K562 (cell line): Measurements from ENCODE around the gene TMEM63C. TPM values are rescaled to one million over a fixed set of nuclear protein-coding genes. Genes with fewer than 3 reads are reported as not detected.

Experiments
- ATAC-seq: fragments of 200-7000 bp; cut with Tn5 transposase; 3 replicates; pipeline ENCODE4 v1.9.1; 2020; ENCODE audit warnings: moderate library complexity
- BruUV-seq: library from RNA; stranded (reverse); fragments of 400-500 nt; replicated peaks from 2 replicates; lab custom pipeline; 2021; lab: Mats Ljungman, UMichigan
- CTCF ChIA-PET: fragments of 300-600 bp; formaldehyde crosslinking; extraction: SDS; loops from one replicate; lab custom pipeline; 2021; ENCODE audit warnings: low intra/inter-chr PET ratio; lab: Yijun Ruan, JAX
- POLR2A ChIA-PET: fragments of 300-600, 350-650 bp; sonication (Branson Sonifier 250); formaldehyde crosslinking; extraction: SDS; loops from one replicate; lab custom pipeline; 2021; ENCODE audit warnings: antibody characterized with exemption, inconsistent platforms; lab: Yijun Ruan, JAX
- DNase-seq, 4 experiments: peaks; one replicate each; pipeline versions ENCODE4 v3.0.0 to v3.0.0-alpha.2; 2011 to 2018; ENCODE audit warnings: low spot score in 3 of 4, mixed read lengths in 3 of 4; ENCODE audit errors: extremely low read depth in 1 of 4
- FAIRE-seq: peaks from 2 replicates; lab custom pipeline; 2011; peaks lifted over from hg19 to GRCh38; lab: Jason Lieb, UNC
- H2AFZ ChIP-seq: 2 replicates; pipeline ENCODE4 v1.6.0; 2011; ENCODE audit warnings: low read depth, low read length, control low read depth, inconsistent platforms
- H3K27ac ChIP-seq: fragments of 200-600 bp; 3 replicates; pipeline ENCODE4 v1.8.0; 2011; ENCODE audit warnings: low read depth, mild to moderate bottlenecking, control low read depth, inconsistent platforms, low read length, moderate library complexity, mixed read lengths; ENCODE audit errors: extremely low read depth
- H3K27me3 ChIP-seq, 2 experiments: fragments of 300-600 bp in 1 of 2; 2 replicates in 1 of 2; 3 replicates in 1 of 2; pipeline versions ENCODE4 v1.6.0 to v1.8.0; 2011; ENCODE audit warnings: inconsistent platforms in 2 of 2, low read length in 2 of 2, mild to moderate bottlenecking in 1 of 2, mixed read lengths in 1 of 2, moderate library complexity in 1 of 2; ENCODE audit not compliant: control insufficient read depth in 2 of 2, insufficient read depth in 2 of 2
- H3K36me3 ChIP-seq: fragments of 300-600 bp; 3 replicates; pipeline ENCODE4 v1.8.0; 2011; ENCODE audit warnings: mild to moderate bottlenecking, low read length, inconsistent platforms; ENCODE audit not compliant: control insufficient read depth, insufficient read depth
- H3K4me1 ChIP-seq, 2 experiments: fragments of 200-600 bp in 1 of 2; replicated peaks in 1 of 2; 2 replicates in 1 of 2; 3 replicates in 1 of 2; pipeline versions ENCODE4 v1.5.1 to v1.8.0; 2011; ENCODE audit warnings: inconsistent platforms in 2 of 2, low read length in 2 of 2, mild to moderate bottlenecking in 1 of 2, mixed read lengths in 1 of 2, moderate library complexity in 1 of 2; ENCODE audit not compliant: control insufficient read depth in 2 of 2, insufficient read depth in 2 of 2
- H3K4me2 ChIP-seq: 2 replicates; pipeline ENCODE4 v1.6.1; 2011; ENCODE audit warnings: low read length, control low read depth, inconsistent platforms, mixed read lengths; ENCODE audit not compliant: insufficient read depth
- H3K4me3 ChIP-seq: fragments of 200-600 bp; sonication (generic), shearing (Covaris generic); 2 replicates; pipeline ENCODE4 v1.5.1; 2016; ENCODE audit warnings: control low read depth, inconsistent platforms
- H3K79me2 ChIP-seq: fragments of 200-600 bp; 3 replicates; pipeline ENCODE4 v1.8.0; 2011; ENCODE audit warnings: low read length, inconsistent platforms; ENCODE audit not compliant: control insufficient read depth, insufficient read depth
- H3K9ac ChIP-seq, 2 experiments: 2 replicates each; pipeline versions ENCODE4 v1.6.0 to v1.6.1; 2011; ENCODE audit warnings: low read depth in 2 of 2, low read length in 2 of 2, control low read depth in 1 of 2, inconsistent platforms in 1 of 2, mild to moderate bottlenecking in 1 of 2, mixed read lengths in 1 of 2; ENCODE audit not compliant: insufficient read depth in 1 of 2
- H3K9me1 ChIP-seq: one replicate; pipeline ENCODE4 v1.6.0; 2011; ENCODE audit warnings: inconsistent platforms, mild to moderate bottlenecking, low read length, moderate library complexity; ENCODE audit not compliant: control insufficient read depth, insufficient read depth
- H3K9me3 ChIP-seq: replicated peaks from 2 replicates; pipeline ENCODE4 v1.5.1; 2011; ENCODE audit warnings: low read depth, low read length, inconsistent platforms; ENCODE audit not compliant: control insufficient read depth, insufficient read depth
- H4K20me1 ChIP-seq: replicated peaks from 2 replicates; pipeline ENCODE4 v1.6.1; 2011; ENCODE audit warnings: low read length, inconsistent platforms, mixed read lengths; ENCODE audit not compliant: control insufficient read depth, insufficient read depth
- ATF4 ChIP-seq: fragments of 450-650 bp; formaldehyde crosslinking; IDR thresholded peaks from 2 replicates; pipeline ENCODE4 v1.4.0; 2022; ENCODE audit warnings: mild to moderate bottlenecking, moderate library complexity
- CREB3L1 ChIP-seq: fragments of 450-650 bp; IDR thresholded peaks from 2 replicates; pipeline ENCODE4 v1.6.1; 2014; ENCODE audit warnings: low read depth, mild to moderate bottlenecking, moderate library complexity, borderline replicate concordance
- DIDO1 ChIP-seq: fragments of 450-650 bp; IDR thresholded peaks from 2 replicates; pipeline ENCODE4 v1.6.1; 2016; ENCODE audit warnings: low read depth, missing biosample characterization, missing genetic modification characterization
- GTF2F1 ChIP-seq: IDR thresholded peaks from 2 replicates; pipeline ENCODE4 v1.6.1; 2011; ENCODE audit warnings: low read depth, low read length, improper control_type of control experiment
- HNRNPL ChIP-seq: fragments of 200-400 bp; formaldehyde crosslinking; IDR thresholded peaks from 2 replicates; pipeline ENCODE4 v1.6.1; 2017; ENCODE audit warnings: low read depth, mild to moderate bottlenecking, low read length
- IRF1 ChIP-seq: sonication (generic); formaldehyde crosslinking; IDR thresholded peaks from 2 replicates; pipeline ENCODE4 v1.8.0; 2022; ENCODE audit warnings: missing genetic modification reagents, mild to moderate bottlenecking, borderline replicate concordance
- MAX ChIP-seq: sonication (generic); formaldehyde crosslinking; IDR thresholded peaks from 2 replicates; pipeline ENCODE4 v1.9.0; 2022; ENCODE audit warnings: mild to moderate bottlenecking, missing genetic modification reagents
- MECOM ChIP-seq: fragments of 250-450 bp; sonication (Bioruptor Pico); IDR thresholded peaks from 2 replicates; pipeline ENCODE4 v1.8.0; 2022; ENCODE audit warnings: inconsistent platforms
- NBN ChIP-seq: fragments of 450-650 bp; IDR thresholded peaks from 2 replicates; pipeline ENCODE4 v1.6.1; 2016; ENCODE audit warnings: low read depth, mild to moderate bottlenecking
- NCOA4 ChIP-seq: fragments of 450-650 bp; IDR thresholded peaks from 2 replicates; pipeline ENCODE4 v1.6.1; 2018; ENCODE audit warnings: mild to moderate bottlenecking; ENCODE audit not compliant: partially characterized antibody
- PHB2 ChIP-seq: fragments of 450-650 bp; IDR thresholded peaks from 2 replicates; pipeline ENCODE4 v1.6.1; 2017; ENCODE audit warnings: low read depth
- SAP30 ChIP-seq: fragments of 200-600 bp; sonication (generic); IDR thresholded peaks from 2 replicates; pipeline ENCODE4 v1.6.1; 2012; ENCODE audit warnings: borderline replicate concordance, low read depth, mild to moderate bottlenecking, moderate library complexity, low read length, control low read depth, inconsistent platforms; ENCODE audit not compliant: insufficient read depth, poor library complexity, severe bottlenecking
- STAG1 ChIP-seq: sonication (generic); formaldehyde crosslinking; IDR thresholded peaks from 2 replicates; pipeline ENCODE4 v1.5.0; 2020; ENCODE audit warnings: missing genetic modification reagents, borderline replicate concordance
- ZFP30 ChIP-seq: fragments of 250-450 bp; sonication (Bioruptor Pico); IDR thresholded peaks from 2 replicates; pipeline ENCODE4 v1.8.0; 2022; ENCODE audit warnings: moderate library complexity, mild to moderate bottlenecking, inconsistent platforms, borderline replicate concordance
- ZNF232 ChIP-seq: sonication (generic); formaldehyde crosslinking; IDR thresholded peaks from 2 replicates; pipeline ENCODE4 v1.8.0; 2022; ENCODE audit warnings: mild to moderate bottlenecking, missing genetic modification reagents
- ZNF280A ChIP-seq: fragments of 450-650 bp; IDR thresholded peaks from 2 replicates; pipeline ENCODE4 v1.6.1; 2018; ENCODE audit warnings: mild to moderate bottlenecking, low read depth; ENCODE audit not compliant: partially characterized antibody
- ZNF696 ChIP-seq: fragments of 250-450 bp; sonication (Bioruptor Pico); conservative IDR thresholded peaks from 2 replicates; pipeline ENCODE4 v1.4.0; 2020; ENCODE audit warnings: mild to moderate bottlenecking, moderate library complexity
- ZNF76 ChIP-seq: fragments of 250-450 bp; sonication (Bioruptor Pico); IDR thresholded peaks from 2 replicates; pipeline ENCODE4 v1.4.0; 2020; ENCODE audit warnings: mild to moderate bottlenecking, moderate library complexity, borderline replicate concordance
- WGBS: fragments of 100-300 bp; shearing (Covaris generic); methylation state at CpG from one replicate; pipeline ENCODE4 v1.1.6; 2016; ENCODE audit warnings: low coverage, mixed read lengths; ENCODE audit not compliant: insufficient coverage; ENCODE audit errors: missing lambda C conversion rate; 5-methylcytosine and 5-hydroxymethylcytosine counted together
- in situ Hi-C: fragments of 300-500 bp; cut with MboI; formaldehyde crosslinking; loops from 4 replicates; pipeline ENCODE4 v1.15.0; 2018; ENCODE audit warnings: inconsistent platforms, mixed read lengths
- intact Hi-C: fragments of 100-400 bp; cut with micrococcal nuclease; formaldehyde crosslinking; loops from 2 replicates; pipeline ENCODE4 v1.14.2; 2022
- polyA plus RNA-seq, 8 experiments: library from polyadenylated mRNA; depleted of rRNA in 4 of 8; stranded (reverse) in 5 of 8; unstranded in 3 of 8; fragments of >200 nt; fragmentation: Nextera tagmentation in 2 of 8; fragmentation: Illumina TruSeq in 1 of 8; extraction: Ambion mirVana in 2 of 8; extraction: Trizol in 1 of 8; gene quantifications; 2 replicates each; pipeline versions ENCODE4 v1.2.1 to v1.2.3, GENCODE V29; 2011 to 2014; ENCODE audit warnings: inconsistent platforms in 1 of 8, missing spikeins in 1 of 8
- total RNA-seq, 7 experiments: library from RNA; depleted of rRNA in 6 of 7; stranded (reverse); fragments of >200 nt in 6 of 7; fragmentation: Illumina TruSeq in 2 of 7; extraction: Trizol in 2 of 7; gene quantifications; 2 replicates each; pipeline versions ENCODE4 v1.2.1 to v1.2.3, GENCODE V29; 2011 to 2021; ENCODE audit warnings: low replicate concordance in 1 of 7

The TMEM63C gene
- total and polyA plus RNA-seq, 9 of the 15 experiments (the other 6 are each of a cell fraction or from before 2014, with no cell fraction given): 0.07 TPM; not detected in 8

- Histone ChIP-seq H3K9me3 (no peaks in the 10 kb centered on the region), H3K27me3 (peaks cover 2 to 61% of the 10 kb centered on the region in 2 experiments; a peak in 2 of 5 replicates), H3K4me3 (no peak overlapping the region), H3K79me2 (no peaks in the 10 kb centered on the region), H4K20me1 (no peaks in the 10 kb centered on the region; the same call in 1 of the 2 replicates), H3K4me2 (no peak overlapping the region), H3K9me1 (no peaks in the 10 kb centered on the region), H2AFZ (no peak overlapping the region), H3K4me1 (no peaks in the 10 kb centered on the region), H3K27ac (no peak overlapping the region), H3K36me3 (no peaks in the 10 kb centered on the region), H3K9ac (no peak overlapping the region)
- ChIA-PET CTCF (no interaction called here), POLR2A (interaction anchor here (0.6 kb wide), 1 partner anchor 442 kb away, joined by 3 read pairs; no protein-coding TSS in a partner anchor)
- intact Hi-C loops: no loop called here
- DNase-seq (no peak), FAIRE-seq (no peak), ATAC-seq (no peak)
- in situ Hi-C loops: no loop called here
- 0% methylated on average over 6 of the region's 7 CpGs for WGBS
- TF ChIP-seq NBN (no peak), NCOA4 (no peak), ZNF76 (no peak), CREB3L1 (no peak), DIDO1 (tag) (no peak), HNRNPL (no peak), ATF4 (CRISPR knock-in tag) (no peak), IRF1 (CRISPR knock-in tag) (no peak), MAX (CRISPR knock-in tag) (no peak), ZNF280A (no peak), MECOM (CRISPR knock-in tag) (no peak), STAG1 (CRISPR knock-in tag) (no peak), GTF2F1 (no peak), PHB2 (no peak), ZNF232 (CRISPR knock-in tag) (no peak), ZNF696 (no peak), SAP30 (no peak), ZFP30 (CRISPR knock-in tag) (no peak)
- BruUV-seq: no TSS peak
Measured at GRCh38 chr14:77200406-77200985, 18.9 kb downstream of the TMEM63C start.
